Head of caudate nucleus (tissue), 42 donors: ENCODE measurements around the gene PLD5.
"Not testable (repeated sequence)": the region's sequence is repeated elsewhere in the genome, so short reads cannot be mapped to it uniquely, and the experiment has no call there.

Experiments
- DNase-seq, 42 donors: peaks; one replicate each; pipeline versions ENCODE4 v3.0.0 to v3.0.0-alpha.2; 2020 to 2021; ENCODE audit warnings: mixed read lengths in 7 of 42
- intact Hi-C: fragments of 100-400 bp; cut with DNase I; formaldehyde crosslinking; loops from one replicate; pipeline ENCODE4 v1.15.0; 2022

Gene PLD5

DNA sequence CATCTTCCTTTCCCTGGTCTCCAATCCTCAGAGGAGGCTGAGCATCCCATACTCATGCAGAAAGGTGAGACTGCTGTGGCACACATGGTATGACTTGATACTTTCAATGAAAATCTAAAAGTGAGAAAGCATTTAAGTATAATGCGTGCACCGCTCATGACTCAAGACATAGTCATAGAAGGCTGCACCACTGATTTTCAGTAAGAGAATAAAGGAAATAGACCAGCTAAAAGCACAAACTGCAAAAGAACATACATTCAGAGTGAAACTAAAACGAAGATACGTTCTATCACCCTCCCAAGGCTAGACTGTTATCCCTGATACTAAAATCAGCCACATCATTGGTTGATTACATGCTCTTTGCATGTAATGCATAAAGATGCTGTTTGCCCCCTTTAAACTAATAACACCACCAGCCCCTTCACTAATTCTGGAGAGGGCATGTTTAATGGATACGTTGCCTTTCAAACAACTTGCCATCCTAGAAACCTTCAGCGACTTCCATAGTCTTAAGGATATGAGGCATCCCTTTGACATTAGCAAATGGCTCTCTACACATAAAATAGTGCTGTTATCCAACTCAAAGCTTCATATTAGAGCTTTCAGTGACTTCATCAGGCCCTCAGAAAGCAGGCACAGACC is 2.1 kb downstream of the PLD5 start:
- DNase-seq, result peak in 7 of 42 donors; percentile 8 to 46 (median 15)
- intact Hi-C loops, result no loop called here

DNA sequence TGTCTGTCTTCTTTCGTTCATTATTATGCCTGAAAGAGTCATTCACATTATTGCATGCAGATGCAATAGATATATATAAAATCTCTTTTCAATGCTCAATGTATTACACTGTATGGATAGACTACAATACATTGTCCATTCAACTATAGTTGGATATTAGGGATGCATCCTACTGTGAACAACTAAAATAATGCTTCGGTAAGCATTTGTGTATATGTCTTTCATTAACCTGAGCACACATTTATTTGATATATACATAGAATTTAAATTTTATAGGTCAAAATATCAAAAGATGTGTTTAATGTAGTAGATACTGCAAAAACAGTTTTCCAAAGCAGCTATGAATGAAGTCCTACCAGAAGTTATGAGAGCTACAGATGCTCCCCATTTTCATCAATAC is 8.9 kb downstream of the PLD5 start:
- no peak for DNase-seq
- intact Hi-C loops, result no loop called here

DNA sequence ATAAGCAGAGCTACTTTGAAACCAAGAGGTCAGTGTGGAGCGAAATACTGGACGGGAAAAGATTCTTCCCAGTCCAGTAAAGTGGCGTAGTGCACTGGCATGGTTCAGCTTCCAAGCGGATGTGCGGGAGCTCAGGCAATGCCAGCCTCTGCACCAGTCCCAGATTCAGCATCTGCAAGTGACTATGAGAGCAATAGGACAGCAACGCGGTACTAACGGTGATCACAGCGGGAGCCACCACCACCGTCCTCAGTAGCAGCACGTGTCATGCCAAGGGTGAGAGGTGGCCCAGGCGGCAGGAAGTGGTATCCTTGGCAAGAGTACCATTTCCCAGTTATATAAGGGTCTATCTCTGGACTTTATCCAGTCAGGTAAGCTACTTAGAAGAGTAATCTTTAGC is 17.8 kb downstream of the PLD5 start:
- intact Hi-C loops, result no loop called here
- DNase-seq, result no peak

DNA sequence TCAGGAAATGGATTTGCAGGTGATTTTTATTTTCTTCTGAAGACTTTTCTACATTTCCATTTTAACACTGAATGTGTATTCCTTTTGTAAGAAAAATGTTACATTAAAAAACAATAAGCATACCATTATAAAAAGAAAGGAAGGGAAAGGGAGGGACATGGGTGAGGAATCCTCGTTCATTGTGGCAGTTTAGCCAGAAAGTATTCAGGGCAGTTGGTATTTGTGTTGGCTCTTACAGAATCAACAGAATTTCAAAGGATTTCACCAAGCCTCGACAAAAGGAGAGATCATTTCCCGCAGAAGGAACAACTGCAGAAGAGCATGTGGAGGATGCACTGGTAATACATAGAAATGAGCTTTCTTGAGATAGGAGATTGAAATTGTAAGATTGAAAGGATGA is 35.0 kb downstream of the PLD5 start:
- no peak for DNase-seq
- intact Hi-C loops, result no loop called here

DNA sequence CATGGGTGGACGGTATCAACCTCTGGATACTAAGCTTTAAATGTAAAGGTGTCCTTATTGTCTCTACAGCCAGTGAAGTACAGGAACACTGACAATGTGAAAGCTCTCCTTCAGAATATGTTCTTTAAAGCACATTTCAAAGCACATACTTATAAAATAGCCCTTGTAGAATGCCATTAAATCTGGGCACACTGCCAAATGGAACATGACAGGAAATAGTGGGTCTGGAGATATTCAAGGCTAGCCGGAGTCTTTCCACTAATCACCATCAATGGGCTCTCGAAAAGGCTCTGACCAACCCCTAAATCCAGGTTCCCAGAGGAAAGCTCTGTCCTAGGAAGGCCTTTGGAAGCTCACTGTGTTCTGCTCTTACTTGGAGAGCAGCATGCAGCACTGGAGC is 46.6 kb downstream of the PLD5 start:
- intact Hi-C loops, result no loop called here
- no peak for DNase-seq

DNA sequence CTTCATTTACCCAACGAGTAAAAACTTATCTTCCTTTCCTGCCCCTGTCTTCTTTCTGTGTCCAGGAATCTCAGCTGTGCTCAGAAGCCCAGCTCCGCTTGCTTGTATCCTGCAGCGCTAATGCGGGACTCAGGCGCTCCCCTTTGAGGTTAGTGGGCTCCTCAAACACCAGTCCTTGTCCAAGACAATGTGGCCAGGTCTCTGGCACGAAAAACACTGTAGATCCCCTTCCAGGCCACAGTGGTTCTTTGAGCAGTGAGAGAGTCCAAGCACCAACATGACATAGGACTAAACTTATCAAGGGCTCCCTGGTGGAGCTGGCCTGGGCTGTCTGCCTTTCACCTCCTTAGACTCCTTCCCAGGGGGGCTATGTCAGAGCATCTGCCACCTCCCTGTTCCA is 53.7 kb downstream of the PLD5 start:
- no peak for DNase-seq
- intact Hi-C loops, result no loop called here

DNA sequence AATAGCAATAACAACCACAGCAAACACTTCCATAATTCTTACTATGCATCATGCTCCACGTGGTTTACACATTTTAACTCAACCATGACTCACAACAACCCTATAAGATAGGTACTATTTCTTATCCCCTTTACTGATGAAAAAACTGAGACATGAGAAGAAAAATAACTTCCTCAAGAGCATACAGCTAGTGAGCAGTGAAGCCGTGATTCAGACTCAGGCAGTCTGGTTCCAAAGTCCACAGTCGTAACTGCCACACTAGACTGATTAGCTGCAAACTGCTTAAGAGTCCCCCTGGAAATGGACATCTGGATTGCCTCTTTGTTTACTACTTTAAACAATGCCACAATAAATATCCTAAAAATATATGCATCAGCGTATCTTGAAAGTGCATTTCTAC is 55.7 kb downstream of the PLD5 start:
- DNase-seq, result no peak
- intact Hi-C loops, result loop anchor here (10.0 kb wide), 1 partner anchor 856 kb away; no protein-coding TSS in a partner anchor

DNA sequence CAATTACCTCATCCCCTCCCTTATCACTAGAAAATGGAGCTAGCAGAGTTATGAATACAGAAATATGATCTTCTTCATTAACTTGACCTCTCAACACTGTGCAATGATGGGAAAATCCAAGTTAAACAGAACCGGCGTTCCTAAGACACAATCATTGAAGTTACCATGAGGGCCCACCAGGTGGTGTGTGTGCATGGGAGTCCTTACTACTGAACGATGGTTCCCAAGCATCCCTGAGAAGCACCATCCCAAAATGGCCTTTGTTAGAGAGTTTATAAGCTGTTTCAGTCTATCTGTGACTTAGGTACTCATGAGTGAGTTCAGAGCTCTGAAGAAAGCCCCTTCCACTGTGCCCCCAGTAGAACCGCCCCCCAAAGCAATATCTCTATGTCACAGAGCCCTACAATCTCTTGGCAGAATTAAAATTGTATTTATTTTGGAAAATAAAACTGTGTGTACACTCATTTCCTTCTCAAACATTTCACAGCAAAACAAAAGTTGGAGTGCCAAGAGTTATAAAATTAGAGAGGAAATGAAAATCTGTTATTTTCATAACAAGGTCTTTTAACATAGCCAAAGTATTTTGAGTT is 56.8 kb downstream of the PLD5 start:
- intact Hi-C loops, result loop anchor here (10.0 kb wide), 1 partner anchor 857 kb away; no protein-coding TSS in a partner anchor
- peak; percentile 19 to 90 (median 72) for DNase-seq

DNA sequence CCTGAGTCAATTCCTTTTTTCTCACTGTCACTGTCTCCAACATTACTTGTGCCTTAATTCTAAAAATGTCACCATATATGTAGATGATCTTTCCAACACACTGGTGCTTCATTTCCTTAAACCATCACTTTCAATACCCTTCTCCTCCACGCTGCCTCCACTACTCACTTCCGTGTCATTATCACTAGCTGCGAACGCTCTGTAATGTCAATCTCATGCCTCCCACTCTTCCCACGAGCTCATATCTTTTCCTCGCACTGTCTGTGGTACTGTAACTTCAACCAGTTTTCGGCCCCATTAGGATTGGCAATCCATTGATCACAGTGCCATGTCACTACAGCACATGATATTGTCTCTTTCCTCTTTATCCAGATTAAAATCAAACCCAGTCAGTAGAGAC is 61.6 kb downstream of the PLD5 start:
- intact Hi-C loops, result loop anchor here (10.0 kb wide), 1 partner anchor 862 kb away; no protein-coding TSS in a partner anchor

DNA sequence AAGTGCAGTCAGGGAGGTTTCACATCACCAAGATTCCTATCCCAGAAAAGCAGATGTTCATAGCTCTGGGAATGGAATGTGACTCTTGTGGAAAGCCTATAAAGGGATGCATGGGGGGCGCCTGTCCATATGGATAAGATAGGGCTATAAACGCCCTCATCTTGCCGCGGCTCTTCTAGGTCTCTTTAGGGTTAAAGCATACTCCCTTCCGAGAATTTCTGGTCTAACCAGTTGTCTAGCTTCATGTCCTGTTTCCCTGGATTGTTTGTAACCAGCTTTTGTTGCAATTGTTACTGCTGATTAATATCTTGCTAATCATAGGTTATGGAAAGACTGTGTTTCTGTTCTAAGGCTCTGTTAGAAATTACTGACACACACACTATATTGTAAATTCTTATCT is 64.8 kb downstream of the PLD5 start:
- DNase-seq, result not testable (repeated sequence)
- intact Hi-C loops, result loop anchor here (10.0 kb wide), 1 partner anchor 865 kb away; no protein-coding TSS in a partner anchor

More for the DNA sequence above, 61.6 kb downstream of the PLD5 start:
- DNase-seq, result peak in 25 of 42 donors; percentile 9 to 79 (median 36)

DNA sequence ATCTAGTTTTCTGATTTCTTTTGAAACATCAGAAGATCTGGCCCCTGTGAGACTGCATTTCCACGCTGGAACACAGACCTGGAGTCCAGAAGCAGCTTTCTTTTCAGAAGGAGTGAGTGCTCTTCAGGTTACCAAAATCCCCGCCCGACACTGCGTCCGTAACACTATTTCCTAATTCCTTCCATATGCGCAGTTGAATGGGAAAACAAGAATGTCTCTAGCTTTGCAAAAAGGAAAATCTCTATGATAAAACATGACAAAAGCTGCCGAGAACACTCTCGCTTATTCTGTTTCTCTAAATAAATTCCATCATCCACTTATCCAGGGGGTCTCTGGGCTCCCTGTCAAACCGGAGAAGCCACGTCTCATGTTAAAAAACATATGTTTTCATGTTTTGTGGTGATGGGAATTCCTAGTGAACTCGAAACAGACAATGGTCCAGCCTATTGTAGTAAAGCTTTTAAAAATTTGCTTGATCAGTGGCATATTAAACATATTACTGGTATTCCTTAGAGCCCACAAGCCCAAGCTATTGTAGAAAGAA is 67.7 kb downstream of the PLD5 start:
- DNase-seq, result no peak
- intact Hi-C loops, result no loop called here

DNA sequence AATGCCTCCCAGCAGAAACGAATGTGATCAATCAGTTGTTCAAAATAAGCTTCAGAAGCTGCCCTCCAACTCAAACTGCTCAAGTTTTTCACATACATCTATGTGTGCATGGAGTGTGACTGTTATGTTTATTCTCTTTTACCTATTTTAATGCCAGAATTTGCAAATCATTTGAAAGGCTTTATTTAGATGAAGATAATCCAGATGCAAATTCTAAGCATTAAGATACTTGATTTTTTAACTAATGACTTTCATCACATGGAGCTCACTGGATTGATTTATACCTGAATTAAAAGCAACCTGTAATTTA is 69.5 kb downstream of the PLD5 start:
- DNase-seq, result no peak
- intact Hi-C loops, result no loop called here

DNA sequence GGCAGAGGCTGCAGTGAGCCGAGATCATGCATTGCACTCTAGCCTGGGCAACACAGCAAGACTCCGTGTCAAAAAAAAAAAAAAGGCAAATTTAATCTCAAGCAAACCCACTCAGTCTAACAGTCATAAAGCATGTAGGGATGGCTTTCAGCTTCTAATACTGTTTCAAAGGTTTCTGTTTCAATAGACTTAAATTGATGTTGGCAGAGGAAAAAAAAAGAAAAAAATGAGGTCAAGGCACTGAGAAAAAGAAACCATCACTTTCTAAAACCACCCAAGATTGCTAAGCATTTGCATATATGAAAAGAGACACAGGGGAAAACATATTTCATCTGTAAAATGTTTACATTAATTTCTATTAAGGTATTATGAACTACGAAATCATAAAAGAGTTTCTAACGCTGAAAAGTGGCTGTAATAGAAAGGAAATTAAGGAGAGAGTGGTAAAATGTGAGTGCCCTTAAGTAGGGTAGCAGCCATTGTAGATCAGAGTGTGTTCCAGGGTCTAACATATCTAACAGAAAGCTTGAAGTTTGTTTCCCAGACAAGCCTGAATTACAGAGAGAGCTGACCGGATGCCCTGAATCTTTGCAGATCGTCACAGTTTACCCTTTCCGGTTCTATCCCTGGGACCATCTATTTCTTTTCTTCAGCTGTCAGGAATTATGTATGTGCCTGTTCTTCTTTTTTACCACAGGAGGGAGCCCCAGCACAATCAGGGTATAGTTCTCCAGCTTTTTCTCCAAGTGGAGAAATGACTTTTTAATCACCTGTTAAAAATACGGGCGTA is 70.0 kb downstream of the PLD5 start:
- DNase-seq, result peak in 18 of 42 donors; percentile 13 to 61 (median 31)
- intact Hi-C loops, result no loop called here

DNA sequence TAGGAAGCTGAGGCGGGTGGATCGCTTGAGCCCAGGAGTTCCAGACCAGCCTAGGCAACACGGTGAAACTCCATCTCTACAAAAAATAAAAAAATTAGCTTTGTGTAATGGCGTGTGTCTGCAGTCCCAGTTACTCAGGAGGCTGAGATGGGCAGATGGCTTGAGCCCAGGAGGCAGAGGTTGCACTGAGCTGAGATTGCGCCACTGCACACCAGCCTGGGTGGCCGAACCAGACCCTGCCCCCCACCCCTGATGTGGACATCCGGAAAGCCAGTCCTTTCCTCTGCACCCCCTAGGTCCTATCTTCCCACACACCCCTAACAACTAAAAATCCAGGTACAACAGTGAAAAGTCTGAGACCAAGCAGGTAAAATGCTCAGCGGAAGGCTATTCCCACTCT is 71.9 kb downstream of the PLD5 start:
- DNase-seq, result no peak
- intact Hi-C loops, result no loop called here

DNA sequence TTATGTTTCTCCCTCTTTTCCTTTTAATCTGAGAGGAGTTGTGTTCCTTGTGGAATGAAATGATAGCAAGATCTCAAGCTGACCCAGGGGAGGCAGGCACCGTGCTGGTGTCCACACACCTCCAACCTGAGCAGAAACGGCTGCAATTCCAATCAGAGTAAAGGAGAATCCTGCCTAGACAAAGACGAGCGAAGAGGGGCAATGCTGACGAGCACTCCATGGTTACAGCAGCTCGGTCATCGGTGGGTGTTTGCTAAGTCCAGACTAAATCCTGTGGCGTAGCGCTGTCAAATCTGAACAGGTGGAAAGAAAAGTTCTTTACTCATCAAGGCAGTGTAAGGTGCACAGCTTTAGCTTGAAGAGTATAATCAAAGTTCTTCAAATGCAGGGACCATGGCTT is 74.8 kb downstream of the PLD5 start:
- intact Hi-C loops, result no loop called here
- peak in 1 of 42 donors; percentile 8 for DNase-seq

DNA sequence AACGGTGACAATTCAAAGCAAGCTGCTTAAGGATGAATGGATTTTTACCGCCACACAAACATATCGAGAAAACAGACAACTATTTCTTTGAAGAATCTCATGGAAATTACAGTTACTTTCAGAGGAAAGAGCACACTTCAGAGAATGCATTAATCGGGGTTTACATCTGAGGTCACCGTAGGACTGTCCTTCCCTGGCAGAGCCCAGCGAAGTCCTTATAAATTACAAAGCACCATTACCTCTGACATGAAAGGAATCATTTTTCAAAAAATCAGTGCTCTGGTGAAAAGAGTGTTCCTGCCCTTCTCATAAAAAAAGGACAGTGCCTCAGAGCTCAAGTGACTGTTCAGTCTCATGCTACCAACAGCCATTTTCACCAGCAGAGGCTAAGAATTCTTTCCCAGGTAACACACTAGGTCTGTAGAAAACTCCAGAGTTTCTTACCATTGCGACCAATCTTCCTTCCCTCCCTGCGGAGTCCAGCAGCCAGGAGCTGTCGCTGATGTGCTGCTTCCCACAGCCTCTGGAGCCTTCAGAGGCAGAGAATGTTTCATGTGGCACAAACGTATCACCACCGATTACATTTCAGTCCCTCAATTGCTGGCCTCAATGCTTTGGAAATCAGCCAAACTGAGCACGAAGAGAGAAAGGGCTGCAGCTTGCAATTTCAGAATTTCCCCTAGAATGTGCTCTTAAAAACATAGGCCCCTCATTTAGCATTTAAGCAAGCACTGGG is 75.4 kb downstream of the PLD5 start:
- peak in 7 of 42 donors; percentile 7 to 44 (median 20) for DNase-seq
- intact Hi-C loops, result no loop called here

DNA sequence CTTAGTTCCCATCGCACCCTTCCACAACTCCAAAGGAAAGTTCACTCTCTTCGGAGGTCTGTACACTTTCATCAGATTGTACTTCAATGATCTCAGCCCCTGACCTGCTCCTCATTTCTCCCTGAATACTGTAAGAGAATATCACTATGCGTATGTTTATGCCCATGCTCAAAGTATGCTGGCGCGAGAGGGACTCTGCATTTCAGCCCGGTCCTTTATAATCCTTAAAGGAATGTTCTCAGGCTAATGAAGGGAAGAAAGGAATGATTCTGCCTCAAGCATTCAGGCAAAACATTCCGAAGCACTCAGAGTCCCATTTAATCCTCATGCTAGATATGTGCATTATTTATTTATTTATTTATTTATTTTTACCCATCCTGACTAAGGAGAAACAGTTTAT is 76.8 kb downstream of the PLD5 start:
- no peak for DNase-seq
- intact Hi-C loops, result no loop called here

DNA sequence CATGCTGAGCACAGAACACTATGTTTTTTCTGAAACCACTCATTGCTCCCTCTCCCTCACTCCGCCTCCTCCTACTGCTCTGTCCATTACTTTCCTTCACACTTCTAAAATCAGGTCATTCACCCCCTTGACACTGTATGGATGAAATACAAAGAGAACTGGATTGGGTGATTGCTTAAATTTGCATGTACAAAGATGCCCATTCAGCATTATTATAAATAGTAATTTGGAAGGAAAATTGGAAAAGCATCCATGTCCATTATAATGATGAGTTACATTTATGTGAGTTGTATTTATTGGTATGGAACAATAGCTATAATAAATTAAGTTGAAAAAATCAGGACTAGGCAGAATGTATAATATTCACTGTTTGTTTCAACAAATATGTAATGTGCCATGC is 83.7 kb downstream of the PLD5 start:
- intact Hi-C loops, result no loop called here

DNA sequence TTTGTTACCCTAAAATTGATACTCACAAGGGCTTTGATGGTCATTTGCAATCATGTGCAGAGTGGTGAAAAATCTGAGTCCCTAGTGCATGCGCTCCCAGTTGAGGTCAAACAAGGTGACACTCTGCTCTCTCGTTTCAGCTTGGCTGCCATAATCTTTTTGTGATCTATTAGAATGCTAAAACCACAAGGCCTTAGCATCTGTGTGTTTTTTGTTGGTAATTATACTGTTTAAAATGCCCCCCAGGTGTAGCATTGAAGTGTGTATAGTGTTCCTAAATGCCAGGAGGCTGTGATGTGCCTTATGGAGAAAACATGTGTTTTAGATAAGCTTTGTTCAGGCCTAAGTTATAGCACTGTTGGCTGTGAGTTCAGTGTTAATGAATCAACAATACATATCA is 89.3 kb downstream of the PLD5 start:
- DNase-seq, result no peak
- intact Hi-C loops, result no loop called here

More for the DNA sequence above, 83.7 kb downstream of the PLD5 start:
- DNase-seq, result no peak
